Left lobe of liver (tissue), 2 donors: Measurements from ENCODE around the gene CDH9. TPM values are rescaled to one million over a fixed set of nuclear protein-coding genes. Genes with fewer than 3 reads are reported as not detected.

Experiments
- ATAC-seq: fragments of 200-7000 bp; cut with Tn5 transposase; one replicate; pipeline ENCODE4 v1.9.1; 2020; ENCODE audit warnings: mild to moderate bottlenecking, moderate library complexity
- DNase-seq: peaks from one replicate; pipeline ENCODE4 v3.0.0-alpha.2; 2020; ENCODE audit warnings: low spot score
- total RNA-seq: library from RNA; stranded (reverse); gene quantifications from one replicate; pipeline ENCODE4 v1.2.1, GENCODE V29; 2021
- donor health status: DM: no; HTN: no; CAD: no; lungs with moderate emphysema.
- donor health status: DM: no; HTN: yes; CAD: no.

CDH9 gene, protein sequence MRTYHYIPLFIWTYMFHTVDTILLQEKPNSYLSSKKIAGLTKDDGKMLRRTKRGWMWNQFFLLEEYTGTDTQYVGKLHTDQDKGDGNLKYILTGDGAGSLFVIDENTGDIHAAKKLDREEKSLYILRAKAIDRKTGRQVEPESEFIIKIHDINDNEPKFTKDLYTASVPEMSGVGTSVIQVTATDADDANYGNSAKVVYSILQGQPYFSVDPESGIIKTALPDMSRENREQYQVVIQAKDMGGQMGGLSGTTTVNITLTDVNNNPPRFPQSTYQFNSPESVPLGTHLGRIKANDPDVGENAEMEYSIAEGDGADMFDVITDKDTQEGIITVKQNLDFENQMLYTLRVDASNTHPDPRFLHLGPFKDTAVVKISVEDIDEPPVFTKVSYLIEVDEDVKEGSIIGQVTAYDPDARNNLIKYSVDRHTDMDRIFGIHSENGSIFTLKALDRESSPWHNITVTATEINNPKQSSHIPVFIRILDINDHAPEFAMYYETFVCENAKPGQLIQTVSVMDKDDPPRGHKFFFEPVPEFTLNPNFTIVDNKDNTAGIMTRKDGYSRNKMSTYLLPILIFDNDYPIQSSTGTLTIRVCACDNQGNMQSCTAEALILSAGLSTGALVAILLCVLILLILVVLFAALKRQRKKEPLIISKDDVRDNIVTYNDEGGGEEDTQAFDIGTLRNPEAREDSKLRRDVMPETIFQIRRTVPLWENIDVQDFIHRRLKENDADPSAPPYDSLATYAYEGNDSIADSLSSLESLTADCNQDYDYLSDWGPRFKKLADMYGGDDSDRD
- not detected for total RNA-seq

DNA sequence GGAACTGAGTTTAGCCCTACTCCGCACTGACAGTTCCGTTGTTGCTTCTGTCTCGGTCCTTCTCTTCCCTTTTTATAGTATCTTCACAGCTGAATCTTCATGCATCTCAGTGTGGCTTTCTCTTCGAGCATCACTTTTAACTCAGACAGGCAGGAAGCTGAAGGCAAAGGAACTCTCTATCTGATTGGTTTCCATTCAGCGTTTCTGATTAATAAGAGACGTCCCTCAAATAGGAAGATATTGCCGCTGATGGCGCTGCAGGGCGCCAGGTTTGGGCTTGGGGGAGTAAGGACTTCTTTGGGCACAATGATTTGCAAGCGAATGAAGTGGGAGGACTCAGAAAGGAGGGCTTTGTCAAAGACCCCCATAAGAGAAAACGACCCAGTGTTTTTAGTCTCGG, at the start of gene CDH9:
Gene CDH9 (minus strand): TSS at position 111 of the 400 bp plus-strand sequence. CDS start 50,253 bp downstream, outside the sequence.
- DNase-seq (no peak), ATAC-seq (no peak)

DNA sequence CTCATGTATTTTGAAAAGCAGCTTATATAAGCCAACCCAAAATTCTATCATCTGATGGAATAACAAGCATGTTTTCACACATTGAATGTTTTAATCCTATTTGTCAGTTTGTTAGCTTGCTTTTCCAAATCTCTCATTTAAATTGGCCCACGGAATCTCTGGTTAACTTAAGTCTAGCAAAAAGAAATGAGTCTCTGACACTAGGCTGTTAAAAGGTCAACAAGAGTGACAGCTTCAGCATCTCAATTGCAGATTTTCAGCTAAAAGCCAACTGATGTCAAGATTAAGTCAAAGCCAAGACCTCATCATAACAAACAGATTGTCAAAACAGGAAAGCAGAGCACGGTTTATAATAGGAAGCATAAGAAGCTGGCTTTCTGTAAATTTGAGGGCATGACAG, 49.4 kb upstream of the CDH9 start:
- DNase-seq (no peak), ATAC-seq (no peak)

DNA sequence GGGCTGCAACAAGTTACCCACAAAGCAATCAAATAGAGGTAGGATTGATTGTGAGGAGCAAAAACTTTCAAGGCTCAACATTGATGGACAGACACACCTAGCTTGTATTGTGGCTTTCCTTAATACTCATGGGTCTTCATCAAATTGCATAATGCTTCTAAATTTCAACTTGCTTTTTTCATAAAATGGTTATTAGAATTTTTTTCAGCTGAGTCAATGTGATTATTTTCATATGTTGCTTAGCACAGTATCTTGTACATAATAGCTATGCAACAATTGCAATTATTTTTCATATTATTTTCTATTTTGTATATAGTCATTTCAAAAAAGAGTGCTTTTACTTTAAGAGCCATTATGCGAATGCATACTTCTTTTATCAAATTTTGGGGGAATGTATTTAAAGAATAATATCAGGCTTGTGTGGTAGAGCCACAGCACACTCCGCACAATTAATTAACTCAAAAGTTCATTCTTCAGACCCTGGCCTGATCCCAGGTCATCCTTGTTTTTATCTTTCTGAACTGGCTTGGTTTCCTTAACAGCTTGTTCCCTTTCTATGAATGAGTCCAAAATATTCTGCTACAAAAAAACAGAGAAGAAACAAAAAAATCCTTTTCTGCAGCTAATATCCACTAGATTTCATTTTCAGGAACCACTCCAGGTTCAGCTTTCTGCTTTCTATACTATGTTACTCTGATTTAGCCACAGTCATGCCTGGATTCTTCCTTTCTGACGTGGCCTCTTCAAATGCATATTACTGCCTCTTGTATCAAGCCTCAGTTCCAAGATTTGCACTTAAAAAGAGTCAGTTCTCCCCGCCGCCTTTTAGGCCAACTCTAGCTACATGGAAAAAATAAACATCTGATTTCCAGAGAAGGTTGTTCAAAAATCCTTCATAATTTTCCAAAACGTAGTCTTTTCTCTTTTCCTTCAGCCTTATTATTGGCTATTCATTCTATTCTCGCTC, 45.3 kb upstream of the CDH9 start:
- ATAC-seq (no peak), DNase-seq (no peak)

DNA sequence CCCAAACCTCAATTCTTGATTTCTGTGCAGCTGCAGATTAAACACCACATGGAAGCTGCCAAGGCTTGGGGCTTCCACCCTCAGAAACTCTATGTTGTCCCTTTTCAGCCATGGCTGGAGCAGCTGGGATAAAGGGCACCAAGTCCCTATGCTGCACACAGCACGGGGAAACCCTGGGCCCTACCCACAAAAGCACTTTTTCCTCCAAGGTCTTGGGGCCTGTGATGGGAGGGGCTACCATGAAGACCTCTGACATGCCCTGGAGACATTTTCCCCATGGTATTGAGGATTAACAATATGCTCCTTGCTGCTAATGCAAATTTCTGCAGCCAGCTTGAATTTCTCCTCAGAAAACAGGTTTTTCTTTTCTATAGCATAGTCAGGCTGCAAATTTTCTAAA, 41.8 kb upstream of the CDH9 start:
- no peak for ATAC-seq
- no peak for DNase-seq

DNA sequence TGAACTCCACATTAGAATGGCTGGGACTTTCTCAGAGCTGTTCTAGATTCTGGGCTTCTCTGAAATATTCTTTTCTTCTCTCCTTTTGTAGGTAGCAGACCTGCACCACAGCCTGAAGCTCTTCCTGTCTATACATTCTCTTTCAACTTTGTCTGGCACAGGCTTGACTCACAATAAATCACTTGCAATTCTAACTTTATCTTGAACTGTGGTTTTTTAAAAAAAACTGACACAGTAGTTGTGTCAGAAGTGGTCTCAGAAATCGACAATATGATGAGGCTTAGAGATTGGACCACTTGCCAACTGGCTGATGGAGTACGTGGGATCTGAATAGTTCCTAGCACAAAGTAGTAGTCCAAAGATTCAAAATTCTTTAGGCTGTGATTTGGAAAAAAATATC, 24.1 kb upstream of the CDH9 start:
- no peak for ATAC-seq
- no peak for DNase-seq

DNA sequence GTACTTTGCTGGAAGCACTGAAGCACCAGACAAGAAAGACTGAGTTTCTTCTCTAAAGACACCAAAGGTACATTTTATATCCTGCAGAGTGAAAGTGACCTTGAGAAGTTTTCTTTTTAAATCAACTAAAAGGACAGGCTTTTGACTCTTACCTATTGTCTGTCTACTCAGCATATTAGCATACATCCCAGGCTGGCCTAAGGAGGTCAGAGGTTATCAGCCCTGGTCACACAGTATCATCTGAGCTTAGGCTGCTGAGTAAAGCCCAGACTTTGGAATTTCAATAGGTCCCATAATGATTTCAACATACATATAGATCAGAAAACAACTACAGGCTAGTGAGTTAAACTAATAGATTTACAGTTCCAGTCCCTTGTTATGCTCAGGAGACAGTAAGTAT, 10.1 kb upstream of the CDH9 start:
- DNase-seq (no peak), ATAC-seq (no peak)

DNA sequence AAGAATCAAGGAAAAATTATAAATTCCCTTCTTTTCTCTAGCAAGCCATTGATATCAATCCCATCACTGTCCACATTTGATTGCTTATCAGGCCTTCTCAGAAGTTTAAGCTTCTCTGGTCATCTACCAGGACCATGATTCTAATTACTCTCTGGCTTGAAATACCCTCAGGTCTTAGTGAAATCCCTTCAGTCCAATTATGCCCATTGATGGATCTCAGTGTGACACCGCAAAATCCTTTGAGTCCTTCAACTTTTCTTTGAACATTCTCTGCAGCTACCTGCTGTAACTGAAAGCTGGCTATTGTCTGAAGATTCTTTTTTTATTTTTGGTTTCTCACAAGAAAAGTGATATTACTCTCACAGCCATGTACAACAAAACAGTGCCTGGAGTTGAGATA, 3.0 kb upstream of the CDH9 start:
- ATAC-seq (no peak), DNase-seq (no peak)

DNA sequence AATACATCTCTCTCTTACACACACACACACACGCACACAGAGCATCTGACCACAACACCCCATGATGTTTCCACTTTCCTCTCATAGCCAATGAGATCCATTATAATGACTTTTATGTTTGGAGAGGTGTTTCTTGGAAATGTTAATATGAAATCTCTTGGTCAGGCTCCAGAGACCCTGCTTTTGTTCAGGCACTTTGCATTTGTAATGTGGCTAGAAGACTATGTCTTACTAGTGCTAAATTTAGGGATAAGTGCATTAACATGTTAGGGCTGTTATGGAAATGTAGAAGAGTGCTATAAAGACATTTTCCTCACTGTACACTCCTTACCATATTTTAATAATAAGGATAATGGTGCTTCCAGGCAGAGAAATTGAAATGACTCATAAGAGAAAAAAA, 3.8 kb downstream of the CDH9 start:
- DNase-seq, result no peak
- ATAC-seq, result no peak

DNA sequence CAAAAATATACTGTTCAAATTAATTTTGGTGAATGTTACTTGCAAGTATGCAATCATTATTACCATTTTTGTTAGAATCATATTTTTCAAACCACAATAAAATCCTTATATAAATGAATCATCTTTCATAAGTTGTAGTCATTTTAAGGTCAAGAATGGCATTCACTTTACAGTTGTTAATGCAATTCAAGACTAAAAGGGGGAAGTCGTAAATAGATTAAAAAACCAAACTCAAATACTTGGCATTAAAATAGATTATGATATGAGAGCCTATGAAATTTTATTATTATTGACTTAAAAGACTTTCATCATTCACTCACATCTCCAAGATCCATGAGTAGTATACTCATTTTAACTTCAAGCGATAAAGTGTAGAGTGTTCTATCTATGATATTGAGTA, 11.6 kb downstream of the CDH9 start:
- DNase-seq, result no peak
- ATAC-seq, result no peak

DNA sequence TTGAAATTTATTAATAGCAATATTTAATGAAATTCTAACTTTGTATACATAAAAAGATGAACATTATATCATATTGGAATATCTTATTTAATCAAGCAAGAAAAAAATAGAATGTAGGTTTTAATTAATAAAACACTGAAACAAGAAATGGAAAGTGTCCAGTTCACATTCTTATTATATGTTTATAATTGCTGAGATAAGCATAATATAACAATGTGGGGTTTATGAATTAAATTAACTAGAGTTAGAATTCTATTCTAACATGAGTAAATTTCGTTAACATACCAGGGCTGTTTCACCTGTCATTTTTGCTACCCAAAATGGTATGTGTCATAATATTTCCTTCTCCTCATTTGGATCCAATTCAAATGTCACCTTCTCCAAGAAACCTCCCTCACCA, 12.3 kb downstream of the CDH9 start:
- ATAC-seq, result no peak

DNA sequence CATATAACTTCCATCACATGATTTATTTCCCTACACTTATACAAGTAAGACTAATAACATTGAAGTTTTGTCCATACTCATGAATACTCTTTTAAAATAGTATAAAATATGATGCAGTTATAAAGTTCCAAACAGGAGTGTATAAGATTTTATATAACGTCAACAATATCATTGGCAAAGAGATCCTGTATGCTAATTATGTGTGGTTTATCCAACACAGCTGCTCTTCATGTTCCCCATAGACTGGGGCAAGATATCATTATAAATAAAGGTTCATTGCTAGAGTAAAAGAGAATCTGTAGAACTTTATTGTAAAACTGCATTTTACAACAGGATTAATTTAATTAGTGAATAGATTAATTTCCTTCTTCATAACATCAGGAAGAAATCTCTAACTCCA, 16.9 kb downstream of the CDH9 start:
- DNase-seq (no peak), ATAC-seq (no peak)

More for the DNA sequence above, 12.3 kb downstream of the CDH9 start:
- no peak for DNase-seq

DNA sequence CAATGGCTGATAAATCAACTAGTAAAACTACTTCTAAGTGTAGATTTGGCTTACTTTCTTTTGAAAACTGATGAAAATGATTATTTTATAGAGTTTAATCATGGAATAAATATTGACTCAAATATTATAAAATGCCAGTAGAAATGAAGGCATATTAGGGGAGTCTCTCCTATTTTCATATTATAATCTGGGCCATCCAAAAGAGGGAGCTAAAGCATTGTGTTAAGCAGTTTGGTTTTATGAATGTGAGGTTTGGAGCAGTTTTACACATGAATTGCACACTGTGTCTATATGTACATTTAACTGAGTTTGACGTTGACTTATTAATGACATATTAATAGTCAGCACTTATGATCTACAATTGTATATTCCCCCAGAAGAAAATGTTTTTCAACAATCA, 17.4 kb downstream of the CDH9 start:
- DNase-seq, result no peak
- no peak for ATAC-seq

DNA sequence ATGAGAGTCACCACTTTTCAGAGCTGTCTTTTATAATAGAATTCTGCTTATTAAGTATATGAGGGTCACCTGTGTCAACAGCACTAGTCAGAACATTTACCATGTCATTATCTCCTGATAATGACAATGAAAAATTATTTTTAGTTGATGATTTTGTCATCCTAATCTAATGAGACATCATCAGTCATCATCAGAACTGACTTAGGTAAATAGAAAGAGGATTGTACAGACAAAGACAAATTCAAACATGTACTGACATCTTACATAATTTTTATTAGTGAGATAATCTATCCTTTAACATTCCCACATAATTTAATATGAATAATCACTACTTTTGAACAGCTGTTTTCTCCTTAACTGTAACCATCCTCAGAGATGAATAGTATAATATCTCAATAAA, 22.6 kb downstream of the CDH9 start:
- ATAC-seq, result no peak

DNA sequence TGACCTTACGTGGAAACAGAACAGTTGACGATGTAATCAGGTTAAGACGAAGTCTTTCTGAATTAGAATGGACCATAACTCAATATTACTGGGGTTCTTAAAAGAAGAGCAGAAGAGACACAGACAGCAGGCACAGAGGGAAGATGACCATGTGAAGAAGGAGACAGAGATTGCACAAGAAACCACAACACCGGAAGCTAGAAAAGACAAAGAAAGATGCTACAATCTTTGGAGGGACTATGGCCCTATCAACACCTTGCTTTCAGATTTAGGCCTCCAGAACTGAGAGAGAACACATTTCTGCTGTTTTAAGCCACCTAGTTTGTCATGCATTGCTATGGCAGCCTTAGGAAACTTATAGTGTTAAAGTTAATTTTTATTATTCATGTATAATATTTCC, 27.1 kb downstream of the CDH9 start:
- ATAC-seq (no peak), DNase-seq (no peak)

More for the DNA sequence above, 22.6 kb downstream of the CDH9 start:
- no peak for DNase-seq

DNA sequence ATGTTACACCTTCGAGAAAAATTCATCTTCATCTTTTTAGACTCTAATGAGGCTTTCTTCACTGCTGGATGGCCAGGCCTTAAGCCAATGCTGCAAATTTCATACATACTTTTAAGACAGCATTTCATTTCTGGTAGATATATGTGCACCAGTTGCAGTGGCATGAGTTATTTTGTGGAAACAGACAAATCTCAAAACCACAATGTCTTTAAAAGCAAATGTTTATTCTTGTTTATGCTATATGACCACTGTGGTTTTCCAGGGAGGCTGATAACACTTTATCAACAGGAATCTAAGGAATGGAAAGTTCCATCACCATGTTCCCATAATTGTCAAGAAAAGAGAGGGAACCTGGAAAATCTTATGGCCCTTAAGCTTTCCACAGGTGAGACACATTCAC, 27.7 kb downstream of the CDH9 start:
- no peak for DNase-seq
- ATAC-seq, result no peak

DNA sequence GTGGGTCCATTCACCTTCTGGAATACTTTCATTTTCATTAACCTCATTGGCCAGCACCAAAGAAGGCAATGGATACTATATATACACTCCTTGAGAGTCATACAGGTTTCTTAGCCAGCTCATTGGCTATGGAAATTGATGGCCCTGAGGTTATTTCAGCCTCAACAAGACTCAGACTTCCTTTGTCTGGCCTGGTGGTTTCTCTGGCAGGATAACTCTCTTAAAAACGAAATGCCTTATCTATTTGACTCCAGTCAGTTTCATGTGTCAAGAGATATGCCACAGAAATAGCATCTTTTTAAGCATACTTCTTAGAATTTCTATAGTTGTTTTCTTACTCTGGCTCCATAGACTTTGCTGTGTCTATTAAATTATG, 28.9 kb downstream of the CDH9 start:
- ATAC-seq, result no peak
- DNase-seq, result no peak

DNA sequence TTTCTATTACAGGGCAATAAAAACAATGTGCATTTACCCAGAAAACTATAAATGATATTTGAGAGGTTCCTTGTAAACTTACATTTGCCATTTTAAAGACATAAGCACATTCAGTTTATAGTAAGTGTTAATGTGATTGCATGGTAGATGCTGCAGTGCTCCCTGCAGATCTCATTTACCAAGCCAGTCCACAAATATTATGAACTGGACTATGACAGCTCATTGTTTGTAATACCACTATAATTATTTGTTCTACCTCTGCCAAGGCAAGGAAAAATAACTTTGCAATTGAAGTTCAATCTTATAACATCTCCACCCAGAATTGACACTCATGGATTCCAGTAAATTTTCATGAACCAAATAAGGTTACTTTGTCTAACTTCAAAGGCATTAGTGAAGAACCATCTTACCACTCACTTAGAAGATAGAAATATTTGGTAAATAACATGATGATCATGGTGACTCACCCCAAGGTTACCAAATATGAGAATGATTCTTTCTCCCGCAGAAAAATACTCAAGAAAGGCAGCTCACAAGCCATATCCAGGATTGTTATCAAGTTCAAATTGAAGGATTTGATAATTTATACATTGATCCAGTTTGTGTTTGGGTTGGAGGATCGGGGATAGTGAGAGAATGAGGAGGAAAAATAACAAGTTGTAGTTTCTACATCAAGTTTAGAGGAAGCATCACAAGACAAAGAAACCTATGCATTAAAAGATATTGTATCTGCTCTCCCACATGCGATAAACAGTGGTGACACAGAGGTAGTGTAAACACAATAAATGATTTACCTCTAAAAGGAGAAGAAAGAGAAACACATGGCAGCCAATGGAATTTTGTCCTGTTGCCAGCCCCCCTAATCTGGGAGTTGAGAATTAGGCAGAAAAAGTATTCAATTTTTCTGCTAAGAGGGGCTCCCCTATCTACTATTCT, 29.5 kb downstream of the CDH9 start:
- ATAC-seq (no peak), DNase-seq (no peak)

DNA sequence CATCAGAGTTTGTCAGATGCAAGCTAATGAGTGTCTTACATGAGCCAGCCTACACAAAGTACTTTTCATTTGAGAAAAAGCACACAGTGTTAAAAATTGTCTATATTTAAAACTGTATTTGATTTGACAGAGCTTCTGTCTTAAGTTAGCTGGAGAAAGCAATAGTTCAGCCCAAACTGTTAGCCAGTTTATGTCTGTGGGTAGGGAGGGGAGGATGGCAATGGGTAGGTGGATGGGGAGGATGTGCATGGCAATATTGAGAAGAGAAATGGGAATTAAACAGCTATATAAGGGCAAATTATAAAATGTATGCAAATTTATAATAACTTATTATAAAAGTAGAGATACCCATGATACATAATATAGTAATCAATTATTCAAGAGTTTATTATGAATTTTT, 31.3 kb downstream of the CDH9 start:
- DNase-seq, result no peak

DNA sequence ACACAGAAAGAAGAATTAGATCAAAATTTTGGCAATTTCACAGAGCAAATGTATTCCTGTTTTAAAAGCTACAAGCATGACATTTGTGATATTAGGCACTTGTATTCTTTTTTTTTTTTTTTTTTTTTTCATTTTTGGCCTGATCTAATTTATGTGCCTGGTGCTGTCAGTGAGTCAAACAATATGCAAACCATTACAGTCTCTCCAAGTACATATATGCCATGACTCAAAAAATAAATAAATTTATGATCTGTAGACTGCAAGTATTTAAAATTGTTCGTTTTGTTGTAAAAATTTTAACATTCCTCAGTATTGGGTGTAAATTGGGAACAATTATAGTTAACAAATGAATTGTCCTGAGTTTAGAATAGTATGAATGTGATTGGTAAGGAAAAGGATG, 51.4 kb downstream of the CDH9 start:
- ATAC-seq, result no peak
- DNase-seq, result no peak

More for the DNA sequence above, 31.3 kb downstream of the CDH9 start:
- no peak for ATAC-seq

DNA sequence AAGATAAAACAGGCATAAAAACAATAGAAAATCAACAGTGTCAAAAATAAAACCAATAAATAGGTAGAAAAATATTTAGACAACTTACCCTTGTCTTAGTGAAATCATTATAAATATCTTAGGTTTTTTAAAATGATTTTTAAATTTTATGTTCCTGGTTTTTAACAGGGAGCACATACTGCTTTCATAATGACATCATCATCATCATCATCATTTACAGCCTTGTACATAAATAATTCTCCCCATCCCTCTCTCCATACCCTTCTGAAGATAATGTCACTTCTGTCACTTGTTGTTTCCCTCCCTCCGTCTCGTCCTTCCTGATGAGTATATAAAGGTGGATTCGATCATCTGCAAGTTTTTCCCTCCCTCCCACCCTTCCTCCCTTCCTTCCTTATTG, 56.6 kb downstream of the CDH9 start:
- DNase-seq (no peak), ATAC-seq (no peak)
